ENCODE measurements around the gene ZNF683.

GRCh38 chr1:26357121-26357602 is 15.4 kb downstream of the ZNF683 start:
- TF ChIP-seq CTCF (IDR thresholded peaks at IDR 0.05; ENCODE audit: low read depth, low read length, missing input control): no peak
- TF ChIP-seq HNF4A (conservative IDR thresholded peaks at IDR 0.05): no peak
- no peak for TF ChIP-seq ATF3 (IDR thresholded peaks at IDR 0.05)
- no peak for TF ChIP-seq YY1 (IDR thresholded peaks at IDR 0.05)
- TF ChIP-seq JUND (IDR thresholded peaks at IDR 0.05): no peak
- TF ChIP-seq MAX (IDR thresholded peaks at IDR 0.05): no peak
- TF ChIP-seq RAD21 (IDR thresholded peaks at IDR 0.05): no peak
- no peak for TF ChIP-seq EGR1 (IDR thresholded peaks at IDR 0.05; ENCODE audit: low read depth in 2 of 2)
- TF ChIP-seq HNF4G (IDR thresholded peaks at IDR 0.05): no peak

Measured in liver (tissue), 3 donors.